ENCODE data around the gene BRS3. TPM values are rescaled to one million over a fixed set of nuclear protein-coding genes. Genes with fewer than 3 reads are reported as not detected.

Gene BRS3
- total RNA-seq, 6 experiments from 2014 or later, result not detected

DNA sequence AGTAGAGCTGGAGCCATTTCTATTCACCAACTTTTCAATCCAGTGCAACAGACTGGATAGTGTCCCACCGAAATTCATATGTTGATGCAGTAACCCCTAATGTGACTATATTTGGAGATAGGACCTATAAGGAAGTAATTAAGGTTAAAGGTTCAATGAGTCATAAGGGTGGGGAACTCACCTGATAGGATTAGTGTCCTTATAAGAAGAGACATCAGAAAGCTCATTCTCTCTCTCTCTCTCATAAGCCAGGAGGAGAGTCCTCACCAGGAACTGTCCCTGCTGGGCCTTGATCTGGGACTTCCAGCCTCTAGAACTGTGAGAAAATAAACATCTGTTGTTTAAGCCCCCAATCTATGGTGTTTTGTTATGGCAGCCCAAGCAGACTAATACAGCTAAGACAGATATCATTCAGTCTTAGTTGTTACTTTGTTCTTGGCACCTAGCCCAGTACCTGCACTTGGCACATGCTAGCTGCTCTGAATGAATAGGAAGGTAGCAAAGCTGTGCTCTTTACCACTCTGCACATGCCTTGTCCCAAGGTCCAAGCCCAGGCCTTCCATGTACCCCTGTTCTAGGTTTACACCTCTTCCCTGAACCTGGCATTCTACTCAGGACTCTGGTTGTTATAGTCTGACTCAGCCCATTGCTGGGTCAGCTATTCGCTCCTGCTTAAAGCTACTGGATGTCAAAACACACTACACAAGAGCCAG is 19.2 kb upstream of the BRS3 start:
- Histone ChIP-seq H3K36me3 (no peaks in the 10 kb centered on the region), H3K4me1 (no peaks in the 10 kb centered on the region), H3K27ac (no peak overlapping the region), H3K4me3 (no peak overlapping the region), H3K27me3 (no peaks in the 10 kb centered on the region), H3K9me3 (no peaks in the 10 kb centered on the region)
- no peak for ATAC-seq
- no peak for TF ChIP-seq POLR2A (IDR thresholded peaks at IDR 0.05)
- TF ChIP-seq, protein P1, sequence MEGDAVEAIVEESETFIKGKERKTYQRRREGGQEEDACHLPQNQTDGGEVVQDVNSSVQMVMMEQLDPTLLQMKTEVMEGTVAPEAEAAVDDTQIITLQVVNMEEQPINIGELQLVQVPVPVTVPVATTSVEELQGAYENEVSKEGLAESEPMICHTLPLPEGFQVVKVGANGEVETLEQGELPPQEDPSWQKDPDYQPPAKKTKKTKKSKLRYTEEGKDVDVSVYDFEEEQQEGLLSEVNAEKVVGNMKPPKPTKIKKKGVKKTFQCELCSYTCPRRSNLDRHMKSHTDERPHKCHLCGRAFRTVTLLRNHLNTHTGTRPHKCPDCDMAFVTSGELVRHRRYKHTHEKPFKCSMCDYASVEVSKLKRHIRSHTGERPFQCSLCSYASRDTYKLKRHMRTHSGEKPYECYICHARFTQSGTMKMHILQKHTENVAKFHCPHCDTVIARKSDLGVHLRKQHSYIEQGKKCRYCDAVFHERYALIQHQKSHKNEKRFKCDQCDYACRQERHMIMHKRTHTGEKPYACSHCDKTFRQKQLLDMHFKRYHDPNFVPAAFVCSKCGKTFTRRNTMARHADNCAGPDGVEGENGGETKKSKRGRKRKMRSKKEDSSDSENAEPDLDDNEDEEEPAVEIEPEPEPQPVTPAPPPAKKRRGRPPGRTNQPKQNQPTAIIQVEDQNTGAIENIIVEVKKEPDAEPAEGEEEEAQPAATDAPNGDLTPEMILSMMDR (IDR thresholded peaks at IDR 0.05), result no peak
- no peak for DNase-seq
- 54% methylated on average over 2 of the region's 2 CpGs for WGBS (ENCODE audit: insufficient coverage, low coverage, low lambda C conversion rate, missing lambda C conversion rate)
- intact Hi-C loops (cut with DNase I), result no loop called here

DNA sequence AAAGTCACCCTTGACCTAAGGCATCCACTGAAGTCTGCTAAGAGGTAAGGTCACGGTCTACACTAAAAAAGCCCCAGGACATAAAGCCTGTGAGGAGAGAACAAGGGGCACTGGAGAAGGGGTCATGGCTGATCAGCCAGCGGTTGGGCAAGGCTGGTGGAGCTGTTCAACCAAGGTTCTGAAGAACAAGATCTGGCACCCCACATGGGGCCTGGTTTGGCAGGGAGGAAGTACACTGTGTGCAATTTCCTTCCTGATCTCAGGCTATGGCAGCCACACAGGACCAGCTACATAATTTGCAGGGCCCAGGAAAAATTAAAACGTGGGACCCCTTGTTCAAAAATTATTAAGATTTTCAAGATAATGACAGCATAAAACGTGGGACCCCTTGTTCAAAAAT is 14.1 kb upstream of the BRS3 start:
- no peak overlapping the region for H3K27ac ChIP-seq
- H3K36me3 ChIP-seq, result no peaks in the 10 kb centered on the region
- H3K27me3 ChIP-seq, result no peaks in the 10 kb centered on the region
- H3K4me3 ChIP-seq, result no peak overlapping the region
- WGBS (ENCODE audit: insufficient coverage, low coverage, low lambda C conversion rate, missing lambda C conversion rate), result 35% methylated on average over 3 of the region's 4 CpGs
- TF ChIP-seq POLR2A (IDR thresholded peaks at IDR 0.05), result no peak
- TF ChIP-seq, protein P1 (IDR thresholded peaks at IDR 0.05), result no peak
- DNase-seq (no peak), ATAC-seq (no peak)
- intact Hi-C loops (cut with DNase I), result no loop called here
- no peaks in the 10 kb centered on the region for H3K4me1 ChIP-seq
- no peaks in the 10 kb centered on the region for H3K9me3 ChIP-seq

DNA sequence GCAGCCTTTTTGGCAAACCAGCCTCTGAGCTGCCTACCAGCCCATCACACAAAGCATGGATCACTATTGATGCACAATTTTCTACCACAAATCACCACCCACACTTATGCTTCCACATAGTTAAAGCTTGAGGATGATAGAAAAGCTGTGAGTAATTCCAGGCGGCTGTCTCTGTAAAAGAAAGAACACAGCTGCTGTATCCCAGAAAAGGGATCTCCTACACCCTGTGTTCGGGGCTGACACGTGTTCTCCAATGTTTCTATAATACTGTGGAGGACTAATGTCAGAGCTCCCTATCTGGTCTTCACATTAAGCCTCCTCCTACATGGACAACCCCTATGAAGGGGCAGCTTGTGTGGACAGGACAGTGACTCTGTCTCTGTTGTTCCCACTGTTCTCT is 12.5 kb upstream of the BRS3 start:
- intact Hi-C loops (cut with DNase I), result no loop called here
- Histone ChIP-seq H3K27ac (no peak overlapping the region), H3K4me3 (no peak overlapping the region), H3K9me3 (no peaks in the 10 kb centered on the region), H3K27me3 (no peaks in the 10 kb centered on the region), H3K4me1 (no peaks in the 10 kb centered on the region), H3K36me3 (no peaks in the 10 kb centered on the region)
- DNase-seq, result no peak
- no peak for ATAC-seq
- WGBS (ENCODE audit: insufficient coverage, low coverage, low lambda C conversion rate, missing lambda C conversion rate), result 45% methylated on average over 3 of the region's 3 CpGs
- TF ChIP-seq, protein P1 (IDR thresholded peaks at IDR 0.05), result no peak
- no peak for TF ChIP-seq POLR2A (IDR thresholded peaks at IDR 0.05)

DNA sequence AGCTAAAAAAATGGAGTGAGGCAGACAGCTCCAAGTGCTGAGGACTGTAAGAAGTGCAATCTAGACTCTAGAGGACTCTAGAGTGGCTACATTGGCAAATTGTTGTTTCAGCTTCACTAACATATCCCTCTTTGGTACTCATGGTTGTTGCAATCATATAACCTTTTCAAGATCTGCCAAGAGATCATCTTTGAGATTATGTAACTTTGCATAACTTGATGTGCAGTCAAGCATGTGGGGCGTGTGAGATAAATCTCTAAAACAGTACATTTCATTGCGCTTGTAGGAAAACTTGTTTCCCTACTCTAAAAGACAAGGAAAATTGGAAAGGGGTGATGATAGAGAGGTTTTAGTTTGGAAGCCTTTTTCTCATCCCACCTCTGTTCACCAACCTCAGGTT is 11.2 kb upstream of the BRS3 start:
- no peak overlapping the region for H3K4me3 ChIP-seq
- no peak for DNase-seq
- H3K9me3 ChIP-seq, result no peaks in the 10 kb centered on the region
- no peak for ATAC-seq
- intact Hi-C loops (cut with DNase I), result no loop called here
- no peak overlapping the region for H3K27ac ChIP-seq
- no peaks in the 10 kb centered on the region for H3K36me3 ChIP-seq
- WGBS (ENCODE audit: insufficient coverage, low coverage, low lambda C conversion rate, missing lambda C conversion rate), result 63% methylated on average over 1 of the region's 2 CpGs
- no peaks in the 10 kb centered on the region for H3K4me1 ChIP-seq
- no peaks in the 10 kb centered on the region for H3K27me3 ChIP-seq
- no peak for TF ChIP-seq POLR2A (IDR thresholded peaks at IDR 0.05)
- TF ChIP-seq, protein P1 (IDR thresholded peaks at IDR 0.05), result no peak
